ENCODE data around the gene ZNF550. TPM values are rescaled to one million over a fixed set of nuclear protein-coding genes. Genes with fewer than 3 reads are reported as not detected.

The ZNF550 gene
- total and polyA plus RNA-seq, 9 of the 15 experiments (the other 6 are each of a cell fraction or from before 2014, with no cell fraction given) = 1.6 to 11.8 (median 4.3) TPM

- no peak for TF ChIP-seq ZHX1 (conservative IDR thresholded peaks at IDR 0.05; ENCODE audit: low read length)
- TF ChIP-seq ZNF766 (CRISPR knock-in tag; conservative IDR thresholded peaks at IDR 0.05) = no peak
- no peak for TF ChIP-seq RAD21 (CRISPR knock-in tag; conservative IDR thresholded peaks at IDR 0.05 in 1 of 2, IDR thresholded peaks at IDR 0.05 in 1 of 2)
- TF ChIP-seq PATZ1 (CRISPR knock-in tag; IDR thresholded peaks at IDR 0.05; ENCODE audit: borderline replicate concordance) = no peak
- TF ChIP-seq HNRNPLL (IDR thresholded peaks at IDR 0.05; ENCODE audit: low read depth, low read length, poor library complexity, severe bottlenecking) = no peak
- no peak for TF ChIP-seq E2F3 (CRISPR knock-in tag; IDR thresholded peaks at IDR 0.05)
- 0 out of 4 replicates have a peak, but pooled peaks of 1 of the 2 experiments have one; percentile 23 for TF ChIP-seq FOXK2 (conservative IDR thresholded peaks at IDR 0.05 in 1 of 2, IDR thresholded peaks at IDR 0.05 in 1 of 2; ENCODE audit: low read depth in 2 of 2)
- TF ChIP-seq TCFL5 (CRISPR knock-in tag; conservative IDR thresholded peaks at IDR 0.05) = no peak
- no peak for TF ChIP-seq ZBTB17 (CRISPR knock-in tag; IDR thresholded peaks at IDR 0.05)
- TF ChIP-seq ZBTB33 (CRISPR knock-in tag; IDR thresholded peaks at IDR 0.05) = no peak
- TF ChIP-seq HMGN3 (IDR thresholded peaks at IDR 0.05; ENCODE audit: borderline replicate concordance, extremely low read depth, insufficient read length, low read depth, low read length) = peak; percentile 23
- peak; percentile 59; the same call in 1 of the 2 replicates for TF ChIP-seq SUPT5H (IDR thresholded peaks at IDR 0.05)
- TF ChIP-seq ZNF174 (CRISPR knock-in tag; IDR thresholded peaks at IDR 0.05) = no peak
- no peak for TF ChIP-seq NR2C1 (IDR thresholded peaks at IDR 0.05)
- peak; percentile 48; the same call in 1 of the 2 replicates for TF ChIP-seq NR2C1 (tag; IDR thresholded peaks at IDR 0.05)
- TF ChIP-seq ELF2 (CRISPR knock-in tag; IDR thresholded peaks at IDR 0.05) = no peak
- no peak for TF ChIP-seq CREB5 (CRISPR knock-in tag; IDR thresholded peaks at IDR 0.05)
- TF ChIP-seq TRIM28 (IDR thresholded peaks at IDR 0.05) = no peak
- no peak for TF ChIP-seq ZKSCAN3 (CRISPR knock-in tag; IDR thresholded peaks at IDR 0.05)
- 0 out of 2 replicates have a peak, but pooled peaks have one; percentile 25 for TF ChIP-seq KLF1 (tag; IDR thresholded peaks at IDR 0.05)
- TF ChIP-seq PML (IDR thresholded peaks at IDR 0.05; ENCODE audit: low read length) = no peak
- no peak for TF ChIP-seq THRAP3 (IDR thresholded peaks at IDR 0.05; ENCODE audit: borderline replicate concordance)
Measured at GRCh38 chr19:57559404-57560025, at the start of gene ZNF550 (continued).

All from K562 (cell line).